Hippocampal formation (tissue), 2 donors: ENCODE measurements around the gene SLC66A1.

Source experiments
- DNase-seq, 2 donors: peaks; one replicate each; lab custom pipeline; 2025; lab: John Stamatoyannopoulos, UW

Gene SLC66A1

GRCh38 chr1:19363536-19364152 lies 51.5 kb downstream of the SLC66A1 start:
- no peak for DNase-seq

DNA sequence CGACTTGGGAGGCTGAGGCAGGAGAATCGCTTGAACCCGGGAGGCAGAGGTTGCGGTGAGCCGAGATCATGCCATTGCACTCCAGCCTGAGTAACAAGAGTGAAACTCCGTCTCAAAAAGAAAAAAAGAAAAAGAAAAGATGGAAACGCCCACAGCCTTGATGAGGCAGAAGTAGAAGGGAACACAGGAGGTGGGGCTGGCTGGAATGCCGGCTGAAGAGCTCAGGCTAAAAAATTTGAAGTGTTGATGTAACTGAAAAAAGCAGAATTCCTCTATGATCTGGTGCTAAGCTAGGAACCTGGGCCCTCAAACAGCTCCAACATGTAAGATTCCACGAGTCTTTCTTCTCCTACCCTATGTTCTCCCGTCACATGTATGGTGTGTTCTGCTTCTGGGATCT lies 53.6 kb downstream of the SLC66A1 start:
- no peak for DNase-seq

GRCh38 chr1:19366599-19367536 lies 54.7 kb downstream of the SLC66A1 start:
- peak; percentile 28 to 39 for DNase-seq

GRCh38 chr1:19367584-19368041 lies 55.5 kb downstream of the SLC66A1 start:
- no peak for DNase-seq

DNA sequence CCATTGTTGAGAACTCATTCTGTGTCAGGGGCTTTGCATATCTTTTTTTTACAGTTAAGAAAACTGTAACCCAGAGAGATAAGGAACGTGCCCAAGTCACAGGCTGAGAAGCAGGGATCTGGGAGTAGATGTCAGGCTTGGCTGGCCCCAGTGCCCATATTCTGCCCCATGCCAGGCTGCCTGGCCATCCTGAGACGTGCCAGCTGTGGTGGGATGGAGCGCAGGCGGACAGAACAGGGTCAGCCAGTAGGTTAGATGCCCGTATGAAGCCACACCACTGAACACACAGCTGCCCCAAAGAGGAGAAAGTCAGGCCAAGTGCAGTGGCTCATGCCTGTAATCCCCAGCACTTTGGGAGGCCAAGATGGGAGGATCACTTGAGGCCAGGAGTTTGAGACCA lies 55.9 kb downstream of the SLC66A1 start:
- no peak for DNase-seq

DNA sequence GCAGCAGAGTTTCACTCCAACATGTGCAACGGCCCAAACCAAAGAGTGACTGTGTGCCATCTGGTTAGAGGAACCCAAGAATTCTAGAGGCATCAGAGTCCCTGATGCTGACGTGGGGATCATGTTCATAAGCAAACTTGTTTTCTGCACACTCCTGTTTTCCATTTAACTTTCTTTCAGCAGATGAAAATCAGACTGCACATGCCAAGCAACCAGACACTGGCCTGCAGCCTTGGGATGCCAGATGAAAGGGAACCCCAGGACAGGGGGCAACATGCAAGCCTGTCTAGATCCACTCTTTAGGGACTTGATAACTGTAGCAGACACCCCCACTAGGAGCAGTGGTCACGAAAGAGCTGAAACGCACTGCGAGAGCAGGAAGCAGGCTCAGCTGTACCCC lies 56.8 kb downstream of the SLC66A1 start:
- no peak for DNase-seq

DNA sequence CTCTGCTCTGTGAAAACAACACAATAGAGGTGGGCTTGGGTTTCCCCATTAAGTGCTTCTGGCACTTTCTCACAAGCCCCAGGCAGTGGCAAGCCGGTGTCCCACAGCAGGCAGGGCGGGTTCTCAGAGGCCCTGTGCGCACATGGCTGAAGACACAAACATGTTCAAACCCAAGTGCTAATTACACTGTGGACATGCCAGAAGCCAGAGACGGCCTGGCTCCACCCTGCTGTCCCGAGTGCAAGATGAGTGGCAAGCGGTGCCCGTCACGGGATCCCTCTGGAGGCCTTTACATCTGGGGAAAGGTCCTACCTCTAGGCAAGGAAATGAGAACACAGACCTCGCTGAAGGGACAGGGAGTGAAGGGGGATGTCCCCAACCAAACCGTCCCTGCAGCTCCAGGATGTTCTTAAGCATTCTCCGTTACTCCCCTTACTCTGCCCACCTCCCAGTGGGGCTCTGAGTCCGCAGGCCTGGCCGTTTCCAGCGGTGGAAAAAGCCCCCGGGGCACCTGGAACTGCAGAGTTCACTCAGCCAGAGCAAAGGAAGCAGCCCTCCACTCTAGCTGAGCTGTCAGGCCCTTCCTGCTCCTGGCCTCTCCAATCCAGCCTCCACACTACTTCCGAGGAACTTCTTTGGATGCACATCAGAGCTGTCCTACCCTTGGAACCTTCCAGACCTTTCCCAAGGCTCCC lies 57.4 kb downstream of the SLC66A1 start:
- DNase-seq: no peak

GRCh38 chr1:19370453-19371170 lies 58.5 kb downstream of the SLC66A1 start:
- no peak for DNase-seq

GRCh38 chr1:19371226-19372135 lies 59.4 kb downstream of the SLC66A1 start:
- no peak for DNase-seq

- DNase-seq: no peak
These were observed 60.0 kb downstream of the SLC66A1 start for GRCh38 chr1:19372136-19372514.

- DNase-seq: no peak
These were observed 60.5 kb downstream of the SLC66A1 start for GRCh38 chr1:19372602-19373001.

DNA sequence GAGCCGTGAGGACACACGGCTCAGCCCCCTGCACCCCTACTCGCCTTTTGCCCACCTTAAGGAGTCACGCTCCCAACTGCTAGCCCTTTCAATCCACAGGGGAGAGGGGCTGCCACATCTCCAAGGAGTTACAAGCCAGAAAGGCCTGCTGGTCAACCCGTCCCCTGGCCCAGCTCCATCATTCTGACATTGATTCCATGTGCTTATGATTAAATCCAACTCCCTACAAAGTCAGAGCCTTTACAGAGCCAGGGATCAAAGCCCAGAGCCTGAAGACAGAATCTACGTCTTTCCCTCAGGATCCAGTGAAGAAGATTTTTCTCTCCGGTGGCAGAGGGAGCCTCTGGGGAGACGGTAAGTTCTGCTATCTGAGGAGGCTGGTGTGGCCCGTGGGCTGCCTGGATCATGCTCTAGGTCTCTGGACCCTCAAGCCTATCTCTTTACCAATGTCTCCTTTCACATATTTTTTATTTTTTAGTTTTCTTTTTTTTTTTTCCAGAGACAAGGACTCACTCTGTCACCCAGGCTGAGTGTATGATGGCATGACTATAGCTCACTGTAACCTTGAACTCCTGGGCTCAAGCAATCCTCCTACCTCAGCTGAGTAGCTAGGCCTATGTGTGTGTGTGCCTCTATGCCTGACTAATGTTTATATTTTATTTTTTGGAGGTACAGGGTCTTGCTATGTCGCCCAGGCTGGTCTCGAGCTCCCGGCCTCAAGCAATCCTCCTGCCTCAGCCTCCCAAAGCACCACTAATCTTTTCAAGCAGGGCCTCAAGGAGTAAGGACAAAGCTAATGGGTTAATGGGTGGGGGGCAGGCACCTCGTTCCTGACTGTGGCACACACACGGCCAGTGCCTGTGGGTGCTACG lies 61.3 kb downstream of the SLC66A1 start:
- DNase-seq: no peak

GRCh38 chr1:19374083-19374801 lies 62.1 kb downstream of the SLC66A1 start:
- no peak for DNase-seq

- DNase-seq: no peak
These were observed 62.8 kb downstream of the SLC66A1 start for GRCh38 chr1:19374926-19375325.

GRCh38 chr1:19375631-19376400 lies 63.7 kb downstream of the SLC66A1 start:
- DNase-seq: no peak

- DNase-seq: no peak
These were observed 64.6 kb downstream of the SLC66A1 start for GRCh38 chr1:19376428-19377372.
